ENCODE measurements around the gene TCF3. TPM values are rescaled to one million over a fixed set of nuclear protein-coding genes. Genes with fewer than 3 reads are reported as not detected.
"Not testable (repeated sequence)": the region's sequence is repeated elsewhere in the genome, so short reads cannot be mapped to it uniquely, and the experiment has no call there.

Gene TCF3
- total RNA-seq (2014; rRNA removed; shearing (Covaris generic)) = 97.9 and 128 TPM in 2 replicates
- polyA plus RNA-seq (2015; cell fraction: cytosol; rRNA removed) = 90.0 and 105 TPM in 2 replicates
- 86.1 and 92.7 TPM in 2 replicates for polyA plus RNA-seq (2015; cell fraction: nucleus; rRNA removed)

GRCh38 chr19:1652471-1653299, at the start of gene TCF3:
TSS of gene TCF3 (minus strand) at chr19:1652615. CDS start at chr19:1650248, 2,367 bp downstream.
- DNase-seq (ENCODE audit: low read depth) = peak; percentile 98

DNA sequence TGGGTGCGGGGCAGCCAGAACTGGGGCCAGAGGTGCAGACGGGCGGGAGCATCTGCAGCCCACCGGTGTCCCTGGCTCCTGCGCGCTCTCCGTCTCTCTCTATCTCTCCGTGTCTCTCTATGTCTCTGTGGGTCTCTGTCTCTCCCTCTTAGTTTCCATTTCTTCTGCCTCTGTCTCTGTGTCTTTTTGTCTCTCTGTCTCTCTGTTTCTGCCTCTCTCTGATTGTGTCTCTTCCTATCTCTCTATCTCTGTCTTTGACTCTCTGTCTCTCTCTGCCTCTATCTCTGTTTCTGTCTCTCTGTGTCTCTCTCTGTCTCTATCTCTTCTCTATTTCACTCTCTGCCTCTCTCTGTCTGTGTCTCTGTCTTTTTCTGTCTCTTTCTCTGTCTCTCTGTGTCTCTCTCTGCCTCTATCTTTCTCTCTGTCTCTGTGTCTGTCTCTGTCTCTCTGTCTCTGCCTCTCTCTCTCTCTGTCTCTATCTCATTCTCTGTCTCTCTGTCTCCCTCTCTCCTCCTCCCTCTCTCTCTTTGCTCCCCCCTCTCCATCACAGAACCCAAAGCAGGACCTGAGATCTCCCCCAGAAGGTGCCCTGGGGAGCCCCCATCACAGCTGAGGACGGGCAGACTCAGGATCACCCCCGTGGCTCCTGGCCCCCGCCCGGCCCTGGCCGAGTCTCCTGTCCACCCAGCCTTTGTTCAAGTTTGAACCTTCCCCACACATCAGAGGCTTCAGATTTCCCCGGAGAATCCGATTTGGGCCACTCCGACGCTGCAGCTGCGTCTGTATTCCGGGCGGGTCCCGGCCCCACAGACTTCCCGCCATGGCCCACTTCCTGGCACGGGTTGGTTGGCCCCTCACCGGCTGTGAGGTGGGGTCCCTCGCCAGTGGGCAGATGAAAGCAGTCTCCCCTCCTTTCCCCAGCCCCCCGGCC, 48.6 kb upstream of the TCF3 start:
- no peak for DNase-seq (ENCODE audit: low read depth)

DNA sequence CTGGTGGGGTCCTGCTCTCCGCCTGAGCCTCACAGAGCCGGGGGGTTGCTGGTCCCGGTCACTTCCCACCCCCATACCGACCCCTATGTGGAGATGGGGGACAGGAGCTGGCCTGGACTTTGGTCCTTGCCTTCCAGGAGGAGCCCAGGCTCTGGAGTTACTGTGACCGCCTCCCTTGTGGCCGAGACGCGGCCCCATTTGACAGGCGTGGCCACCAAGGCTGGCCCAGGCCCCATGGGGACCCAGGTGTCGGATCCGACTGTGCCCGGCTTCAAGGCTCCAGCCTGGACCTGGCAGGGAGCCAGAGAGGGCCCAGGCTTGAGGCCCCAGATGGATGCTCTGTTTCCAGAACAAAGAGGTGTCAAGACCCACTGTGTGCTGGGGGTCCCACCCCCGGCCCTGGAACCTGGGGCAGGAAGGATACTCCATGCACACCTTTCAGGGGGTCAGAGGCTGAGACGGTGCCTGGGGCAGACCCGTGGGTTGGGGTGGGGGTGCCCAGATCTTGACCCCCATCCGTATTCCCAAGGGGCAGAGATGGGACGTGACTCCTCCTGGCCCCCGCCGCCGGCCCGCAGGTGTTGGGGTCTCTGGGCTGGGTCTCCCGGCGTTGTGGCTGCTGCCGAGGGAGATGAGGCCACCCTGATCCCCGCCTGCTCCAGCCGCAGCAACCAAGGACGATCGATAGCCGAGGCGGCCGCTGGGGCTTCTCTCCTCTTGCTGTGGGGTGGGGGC, 47.8 kb upstream of the TCF3 start:
- no peak for DNase-seq (ENCODE audit: low read depth)

DNA sequence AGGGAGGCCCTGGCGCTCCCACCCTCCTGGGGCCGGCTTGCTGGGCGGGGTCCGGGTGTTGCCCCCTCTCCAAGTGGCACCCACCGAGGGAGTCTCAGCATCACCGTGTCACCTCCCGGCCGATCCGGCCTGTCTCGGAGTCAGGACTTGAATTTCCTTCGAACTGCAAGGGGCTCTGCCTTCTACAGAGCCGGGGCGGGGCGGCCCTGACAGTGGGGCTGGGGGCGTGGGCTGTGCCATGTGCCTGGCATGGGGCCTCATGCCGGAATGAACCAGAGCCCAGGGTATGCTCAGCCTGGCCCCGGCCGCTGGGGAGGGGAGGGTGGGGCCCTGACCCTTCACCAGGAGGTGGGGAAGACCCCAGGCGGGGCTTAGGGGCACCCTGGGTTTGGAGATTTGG, 47.0 kb upstream of the TCF3 start:
- DNase-seq (ENCODE audit: low read depth) = no peak

DNA sequence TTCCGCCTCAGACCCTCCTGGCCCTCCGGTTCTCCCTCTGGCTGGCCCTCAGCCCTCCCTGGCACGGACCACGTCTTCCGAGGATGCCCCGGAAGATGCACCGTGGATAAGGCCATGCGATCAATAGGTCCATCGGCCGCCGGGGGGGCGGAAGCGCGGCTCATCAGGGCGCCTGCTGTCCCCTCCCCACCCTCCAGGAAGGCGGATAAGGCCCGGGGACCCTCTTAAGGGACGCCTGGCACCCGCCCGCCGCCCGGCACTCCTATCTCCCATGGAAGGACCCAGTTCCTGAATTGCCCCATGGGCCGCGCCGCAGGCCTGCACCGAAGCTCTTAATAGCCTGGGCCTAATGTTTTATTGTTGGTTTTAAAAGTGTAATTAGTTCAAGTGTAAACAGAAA, 46.2 kb upstream of the TCF3 start:
- DNase-seq (ENCODE audit: low read depth) = no peak

DNA sequence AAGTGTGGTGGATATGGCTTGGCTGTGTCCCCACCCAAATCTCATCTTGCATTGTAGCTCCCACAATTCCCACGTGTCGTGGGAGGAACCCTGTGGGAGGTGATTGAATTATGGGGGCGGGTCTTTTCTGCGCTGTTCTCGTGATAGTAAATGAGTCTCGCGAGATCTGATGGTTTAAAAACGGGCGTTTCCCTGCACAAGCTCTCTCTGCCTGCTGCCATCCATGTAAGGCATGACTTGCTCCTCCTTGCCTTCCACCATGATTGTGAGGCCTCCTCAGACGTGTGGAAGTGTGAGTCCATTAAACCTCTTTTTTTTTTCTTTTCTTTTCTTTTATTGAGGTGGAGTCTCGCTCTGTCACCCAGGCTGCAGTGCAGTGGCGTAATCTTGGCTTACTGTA, 43.1 kb upstream of the TCF3 start:
- not testable (repeated sequence) for DNase-seq (ENCODE audit: low read depth)

GRCh38 chr19:1691589-1692290, 39.3 kb upstream of the TCF3 start:
- DNase-seq (ENCODE audit: low read depth) = no peak

DNA sequence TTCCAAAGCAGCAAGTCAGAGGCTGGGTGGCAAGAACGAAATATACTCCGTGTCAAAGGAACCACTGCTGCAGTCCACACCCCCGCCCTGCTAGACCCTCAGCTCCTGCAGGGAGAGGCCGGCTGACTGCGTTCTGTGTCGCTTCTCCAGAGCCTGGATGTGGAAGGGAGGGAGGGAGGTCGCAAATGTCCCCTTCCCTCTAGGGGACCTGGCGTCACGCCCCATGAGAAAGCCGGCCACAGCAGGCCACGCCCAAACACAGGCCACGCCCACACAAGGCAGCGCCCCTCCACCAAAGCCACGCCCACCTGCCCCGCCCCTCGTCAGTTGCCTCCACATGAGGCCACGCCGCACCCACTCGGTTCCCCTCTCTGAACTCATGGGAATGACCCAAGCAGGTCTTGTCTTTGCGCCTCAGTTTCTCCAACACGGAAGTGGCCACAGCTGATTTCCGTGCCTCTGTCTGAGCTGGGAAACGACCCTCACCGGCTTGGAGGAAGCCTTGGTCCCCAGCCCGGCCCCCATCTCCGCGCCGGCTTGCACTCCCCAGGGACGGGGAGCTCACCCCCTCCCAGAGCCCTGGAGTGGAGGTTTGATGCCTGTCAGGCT, 38.4 kb upstream of the TCF3 start:
- DNase-seq (ENCODE audit: low read depth) = no peak

- DNase-seq (ENCODE audit: low read depth) = not testable (repeated sequence)
Measured at GRCh38 chr19:1685785-1686184, 33.4 kb upstream of the TCF3 start.

GRCh38 chr19:1685046-1685445, 32.6 kb upstream of the TCF3 start:
- no peak for DNase-seq (ENCODE audit: low read depth)

DNA sequence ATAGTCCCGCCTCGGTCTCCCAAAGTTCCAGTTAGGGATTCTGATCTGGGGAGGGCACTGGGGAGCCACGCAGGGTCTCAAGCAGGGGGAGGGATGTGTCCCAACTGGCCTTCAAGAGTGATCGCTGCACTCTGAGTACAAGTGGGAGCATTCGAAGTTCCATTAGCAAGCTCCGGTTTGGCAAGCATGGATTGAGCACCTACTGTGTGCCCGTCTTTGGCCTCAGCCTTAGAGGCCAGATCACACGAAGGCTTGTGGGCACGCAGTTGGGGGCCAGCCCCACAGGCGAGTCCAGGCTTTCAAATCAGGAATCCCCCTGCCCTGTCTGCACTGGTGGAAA, 32.1 kb upstream of the TCF3 start:
- DNase-seq (ENCODE audit: low read depth) = no peak

- DNase-seq (ENCODE audit: low read depth) = no peak
Measured at GRCh38 chr19:1683869-1684572, 31.6 kb upstream of the TCF3 start.

DNA sequence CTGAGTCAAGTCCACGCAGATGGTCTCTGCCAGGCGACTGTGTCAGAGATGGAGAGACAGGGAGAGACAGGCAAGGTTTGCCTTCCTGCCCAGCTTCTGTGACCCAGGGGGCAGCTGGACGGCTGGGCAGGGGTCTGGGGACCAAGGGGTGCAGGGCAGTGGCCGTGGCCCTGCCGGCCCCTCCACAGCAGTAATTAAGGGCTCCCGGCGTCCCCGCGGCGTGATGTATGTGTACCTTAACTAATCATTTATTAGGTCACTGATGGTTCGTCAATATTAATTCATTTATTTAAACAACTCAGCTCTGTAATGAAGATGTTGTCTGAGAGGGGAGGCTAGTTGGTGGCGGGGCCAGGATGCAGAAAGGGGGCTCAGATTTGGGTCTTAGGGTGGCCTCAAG, 28.6 kb upstream of the TCF3 start:
- DNase-seq (ENCODE audit: low read depth) = no peak

- DNase-seq (ENCODE audit: low read depth) = no peak
Measured at GRCh38 chr19:1678073-1678472, 25.7 kb upstream of the TCF3 start.

- DNase-seq (ENCODE audit: low read depth) = no peak
Measured at GRCh38 chr19:1676351-1677266, 24.2 kb upstream of the TCF3 start.

DNA sequence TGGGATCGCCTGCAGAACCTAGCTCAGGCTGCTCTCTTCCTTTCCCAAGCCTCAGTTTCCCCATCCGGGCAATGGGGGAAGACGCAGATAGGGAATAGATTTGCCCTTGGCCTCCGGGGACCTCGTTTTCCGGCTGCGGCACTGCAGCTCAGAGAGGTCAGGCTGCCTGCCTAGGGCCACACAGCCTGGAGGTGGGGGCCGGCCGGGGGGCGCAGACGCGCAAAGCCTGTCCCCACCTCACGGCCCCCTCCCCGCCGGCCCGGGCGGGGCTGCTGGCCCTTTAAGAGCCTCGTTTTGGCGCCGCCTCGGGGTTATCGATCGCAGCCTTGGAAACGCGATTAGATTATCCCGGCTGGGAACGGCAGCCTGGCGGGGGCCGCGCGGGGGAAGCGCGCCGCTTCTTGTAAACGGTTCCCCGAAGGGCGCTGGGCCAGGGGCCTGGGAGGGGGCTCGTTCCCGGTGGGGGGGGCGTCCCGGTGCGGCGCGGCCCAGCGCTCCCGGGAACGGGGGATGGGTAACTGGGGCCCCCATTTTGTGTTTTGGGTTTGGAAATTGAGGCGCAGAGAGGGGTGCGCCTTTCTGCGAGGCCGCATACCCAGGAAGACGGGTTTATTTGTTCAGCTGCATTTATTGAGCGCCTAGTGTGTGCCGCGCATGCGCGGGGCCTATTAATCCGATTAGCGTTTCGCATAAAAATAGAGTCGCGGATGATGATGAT, 23.4 kb upstream of the TCF3 start:
- DNase-seq (ENCODE audit: low read depth) = no peak

DNA sequence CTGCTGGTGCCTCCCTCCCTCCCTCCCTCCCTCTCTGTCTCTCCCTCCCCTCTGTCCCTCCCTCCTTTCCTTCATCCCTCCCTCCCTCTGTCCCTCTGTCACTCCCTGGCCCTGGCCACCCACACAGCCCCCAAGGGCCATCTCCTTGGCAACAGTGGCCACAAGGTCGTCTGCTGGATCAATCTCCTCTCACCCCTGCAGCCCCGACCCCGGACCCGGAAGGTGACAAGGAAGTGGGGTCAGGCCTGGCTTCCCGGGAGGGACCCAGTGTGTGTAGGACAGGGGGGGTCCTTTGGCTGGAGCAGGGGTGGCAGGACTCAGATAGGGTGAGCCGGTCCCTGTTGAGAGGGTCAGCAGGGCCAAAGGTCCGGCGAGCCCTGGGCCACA, 21.9 kb upstream of the TCF3 start:
- DNase-seq (ENCODE audit: low read depth) = no peak
